Measurements from ENCODE around the gene VDAC2. TPM values are rescaled to one million over a fixed set of nuclear protein-coding genes. Genes with fewer than 3 reads are reported as not detected.

The VDAC2 gene
- total and polyA plus RNA-seq, 2 experiments from 2014 or later, result 167 to 190 TPM

DNA sequence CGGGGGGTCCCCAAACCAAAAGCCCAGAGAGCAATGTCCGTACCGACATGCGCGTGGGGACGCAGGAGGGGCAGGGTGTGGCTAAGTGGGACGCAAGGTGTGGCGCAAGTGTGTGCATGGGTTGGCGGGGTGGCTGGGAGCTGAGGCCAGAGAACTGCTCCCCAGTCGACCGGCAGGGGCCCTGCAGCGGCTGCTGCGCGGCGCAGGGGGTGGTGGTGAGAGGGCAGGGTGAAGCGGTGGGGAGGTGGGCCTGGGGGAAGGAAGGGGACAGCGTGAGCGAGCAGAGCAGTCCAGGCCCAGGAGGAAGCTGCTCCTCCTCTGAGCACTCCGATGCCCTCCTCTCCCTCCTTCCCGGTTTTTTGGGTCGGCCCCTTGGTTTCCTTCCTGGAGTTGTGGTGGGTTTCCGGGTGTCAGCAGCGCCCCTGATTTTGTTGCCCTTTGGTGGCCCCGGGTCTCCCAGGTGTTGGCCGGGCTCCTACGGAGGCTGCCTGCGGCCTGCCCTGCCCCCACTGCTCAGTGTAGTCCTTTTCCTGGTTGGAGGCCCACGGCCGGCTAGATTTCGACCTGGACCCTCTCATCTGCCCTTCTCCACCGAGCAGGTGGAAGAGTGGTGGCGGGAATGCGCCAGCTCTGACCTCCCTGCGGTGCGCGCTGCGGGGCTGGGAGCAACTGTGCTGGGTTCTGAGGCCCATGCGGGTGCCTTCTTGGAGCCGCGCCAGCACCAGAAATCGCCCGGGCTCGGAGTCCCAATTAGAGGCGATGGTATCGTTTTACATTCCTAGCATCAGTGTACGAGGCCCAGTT, 65.7 kb downstream of the VDAC2 start:
- no peak for DNase-seq (ENCODE audit: low spot score)
- Histone ChIP-seq H3K27me3 (no peaks in the 10 kb centered on the region), H3K79me2 (no peaks in the 10 kb centered on the region), H3K9me2 (replicated peaks; ENCODE audit: insufficient read depth) (no peaks in the 10 kb centered on the region), H2AFZ (no peak overlapping the region), H4K20me1 (ENCODE audit: insufficient read depth, poor library complexity, severe bottlenecking) (no peaks in the 10 kb centered on the region), H3K27ac (no peak overlapping the region), H3K4me1 (ENCODE audit: insufficient read depth) (no peaks in the 10 kb centered on the region), H3K4me3 (no peak overlapping the region), H3K36me3 (replicated peaks; ENCODE audit: insufficient read depth, low read depth) (no peaks in the 10 kb centered on the region), H3K4me2 (no peak overlapping the region), H3K9me3 (ENCODE audit: low read depth) (no peaks in the 10 kb centered on the region)
- TF ChIP-seq, protein P1, sequence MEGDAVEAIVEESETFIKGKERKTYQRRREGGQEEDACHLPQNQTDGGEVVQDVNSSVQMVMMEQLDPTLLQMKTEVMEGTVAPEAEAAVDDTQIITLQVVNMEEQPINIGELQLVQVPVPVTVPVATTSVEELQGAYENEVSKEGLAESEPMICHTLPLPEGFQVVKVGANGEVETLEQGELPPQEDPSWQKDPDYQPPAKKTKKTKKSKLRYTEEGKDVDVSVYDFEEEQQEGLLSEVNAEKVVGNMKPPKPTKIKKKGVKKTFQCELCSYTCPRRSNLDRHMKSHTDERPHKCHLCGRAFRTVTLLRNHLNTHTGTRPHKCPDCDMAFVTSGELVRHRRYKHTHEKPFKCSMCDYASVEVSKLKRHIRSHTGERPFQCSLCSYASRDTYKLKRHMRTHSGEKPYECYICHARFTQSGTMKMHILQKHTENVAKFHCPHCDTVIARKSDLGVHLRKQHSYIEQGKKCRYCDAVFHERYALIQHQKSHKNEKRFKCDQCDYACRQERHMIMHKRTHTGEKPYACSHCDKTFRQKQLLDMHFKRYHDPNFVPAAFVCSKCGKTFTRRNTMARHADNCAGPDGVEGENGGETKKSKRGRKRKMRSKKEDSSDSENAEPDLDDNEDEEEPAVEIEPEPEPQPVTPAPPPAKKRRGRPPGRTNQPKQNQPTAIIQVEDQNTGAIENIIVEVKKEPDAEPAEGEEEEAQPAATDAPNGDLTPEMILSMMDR (IDR thresholded peaks at IDR 0.05; ENCODE audit: poor library complexity), result no peak
- no peak for TF ChIP-seq EZH2 (IDR thresholded peaks at IDR 0.05; ENCODE audit: borderline replicate concordance)
- WGBS (ENCODE audit: low lambda C conversion rate, missing lambda C conversion rate), result 84% methylated on average over 40 of the region's 46 CpGs

DNA sequence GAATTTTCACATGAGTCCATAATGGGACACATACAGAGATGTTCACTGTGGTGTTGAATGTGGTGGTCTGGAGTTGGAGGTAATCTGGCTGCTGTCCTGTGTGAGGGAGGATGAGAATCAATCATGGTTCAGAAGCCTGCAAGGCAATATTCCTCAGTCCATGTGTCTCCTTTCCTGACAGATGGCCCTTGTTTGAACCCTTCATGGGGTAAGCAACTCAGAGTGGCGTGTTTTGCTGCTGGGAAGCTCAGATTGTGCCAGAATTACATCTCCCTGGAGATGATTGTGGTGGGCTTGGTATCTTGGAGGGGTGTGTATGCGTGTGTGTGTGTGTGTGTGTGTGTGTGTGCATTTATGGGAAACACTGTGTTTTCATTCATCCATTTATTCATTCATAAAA, 69.6 kb downstream of the VDAC2 start:
- Histone ChIP-seq H3K9me2 (replicated peaks; ENCODE audit: insufficient read depth) (no peaks in the 10 kb centered on the region), H3K27me3 (no peaks in the 10 kb centered on the region), H3K9me3 (ENCODE audit: low read depth) (no peaks in the 10 kb centered on the region), H3K36me3 (replicated peaks; ENCODE audit: insufficient read depth, low read depth) (no peaks in the 10 kb centered on the region), H3K4me1 (ENCODE audit: insufficient read depth) (peaks cover 20% of the 10 kb centered on the region), H3K27ac (no peak overlapping the region), H3K4me3 (no peak overlapping the region), H4K20me1 (ENCODE audit: insufficient read depth, poor library complexity, severe bottlenecking) (no peaks in the 10 kb centered on the region), H3K79me2 (no peaks in the 10 kb centered on the region), H3K4me2 (no peak overlapping the region), H2AFZ (no peak overlapping the region)
- no peak for DNase-seq (ENCODE audit: low spot score)
- 79% methylated on average over 2 of the region's 2 CpGs for WGBS (ENCODE audit: low lambda C conversion rate, missing lambda C conversion rate)
- TF ChIP-seq, protein P1 (IDR thresholded peaks at IDR 0.05; ENCODE audit: poor library complexity), result no peak
- no peak for TF ChIP-seq EZH2phosphoT487 (IDR thresholded peaks at IDR 0.05; ENCODE audit: low read depth, severe bottlenecking, unreplicated experiment)
- no peak for TF ChIP-seq EZH2 (IDR thresholded peaks at IDR 0.05; ENCODE audit: borderline replicate concordance)

Small RNA genes lying within 50 kb of the gene (small RNA-seq; reads per million reads assigned to genes)
- not detected for gene HMGA1P5
- gene RPL39P25, result not detected

Other genes with a start within 250 kb of the VDAC2 start
- gene SAMD8, start 99.1 kb upstream of the VDAC2 start, total RNA-seq, result 26.8 and 29.2 TPM in 2 replicates
- 9.6 and 10.7 TPM in 2 replicates for gene SAMD8, start 99.1 kb upstream of the VDAC2 start, polyA plus RNA-seq
- 19.2 and 36.7 TPM in 2 replicates for gene COMTD1, start 25.2 kb downstream of the VDAC2 start, total RNA-seq
- 46.4 and 51.9 TPM in 2 replicates for gene COMTD1, start 25.2 kb downstream of the VDAC2 start, polyA plus RNA-seq
- gene ZNF503, start 191.0 kb downstream of the VDAC2 start, total RNA-seq, result 17.6 and 19.6 TPM in 2 replicates
- 11.5 and 14.1 TPM in 2 replicates for gene ZNF503, start 191.0 kb downstream of the VDAC2 start, polyA plus RNA-seq
- 5.6 and 6.8 TPM in 2 replicates for gene LRMDA, start 220.8 kb downstream of the VDAC2 start, total RNA-seq
- gene LRMDA, start 220.8 kb downstream of the VDAC2 start, polyA plus RNA-seq, result 8.3 and 15.7 TPM in 2 replicates